Middle frontal gyrus (tissue), 1 donor: ENCODE results near the gene NEK6.

ENCODE experiments used
- DNase-seq: peaks from one replicate; pipeline ENCODE4 v3.0.0-alpha.2; 2015; ENCODE audit warnings: low spot score; ENCODE audit errors: extremely low spot score

NEK6 gene

DNA sequence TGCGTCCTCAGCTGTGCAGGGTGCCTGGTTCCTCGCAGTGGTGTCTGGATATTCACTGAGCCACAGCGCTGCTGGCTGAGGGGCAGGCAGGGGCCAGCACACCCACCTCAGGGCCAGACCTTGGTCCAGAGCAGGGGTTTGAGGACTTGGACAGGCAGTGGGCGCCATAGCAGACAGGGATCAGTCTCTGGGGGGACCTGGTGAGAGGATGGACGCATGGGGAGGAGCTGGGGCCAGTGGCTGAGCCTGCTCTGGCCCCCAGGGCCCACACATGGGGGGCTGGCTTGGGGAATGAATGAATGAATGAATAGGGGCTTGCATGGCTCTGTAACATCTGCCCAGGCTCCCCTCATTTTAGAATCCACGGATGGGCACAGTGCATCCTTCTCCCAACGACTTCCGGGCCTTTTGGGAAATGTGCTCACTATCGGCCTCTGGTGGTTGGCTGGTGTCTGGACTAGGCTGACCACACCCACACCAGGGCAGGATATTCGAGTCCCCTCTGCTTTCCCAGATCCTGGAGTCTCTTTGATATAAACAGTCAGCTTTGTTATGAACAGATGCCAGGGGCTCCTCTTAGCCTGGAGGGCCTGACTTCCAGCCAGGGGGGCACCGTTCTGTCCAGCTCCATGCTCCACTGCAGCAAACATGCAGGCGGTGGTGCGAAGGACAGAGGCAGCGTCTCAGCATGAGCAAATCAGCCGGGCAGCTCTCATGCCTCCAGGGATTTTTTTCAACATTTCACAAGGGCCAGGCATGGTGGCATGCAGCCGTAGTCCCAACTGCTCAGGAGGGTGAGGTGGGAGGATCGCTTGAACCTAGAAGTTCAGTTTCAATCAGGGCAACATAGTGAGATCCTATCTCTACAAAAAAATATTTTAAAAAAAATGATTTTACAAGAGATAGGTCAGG lies 62.6 kb downstream of the NEK6 start:
- peak; percentile 27 for DNase-seq

DNA sequence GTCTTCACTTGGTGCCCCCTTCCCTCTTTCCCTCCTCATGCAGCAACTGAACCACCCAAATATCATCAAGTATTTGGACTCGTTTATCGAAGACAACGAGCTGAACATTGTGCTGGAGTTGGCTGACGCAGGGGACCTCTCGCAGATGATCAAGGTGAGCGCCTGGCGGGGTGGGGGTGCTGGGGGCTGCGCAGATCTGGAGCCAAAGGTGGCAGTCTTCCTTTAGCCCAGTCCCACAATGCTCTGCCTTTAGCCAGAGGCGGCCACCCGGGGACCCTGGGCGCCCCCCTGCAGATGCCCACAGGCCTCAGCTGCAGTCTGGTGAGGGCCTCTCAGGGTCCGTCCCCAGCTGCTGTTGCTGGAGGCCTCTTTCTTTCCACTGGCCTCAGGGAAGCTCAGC lies 63.7 kb downstream of the NEK6 start:
- no peak for DNase-seq

DNA sequence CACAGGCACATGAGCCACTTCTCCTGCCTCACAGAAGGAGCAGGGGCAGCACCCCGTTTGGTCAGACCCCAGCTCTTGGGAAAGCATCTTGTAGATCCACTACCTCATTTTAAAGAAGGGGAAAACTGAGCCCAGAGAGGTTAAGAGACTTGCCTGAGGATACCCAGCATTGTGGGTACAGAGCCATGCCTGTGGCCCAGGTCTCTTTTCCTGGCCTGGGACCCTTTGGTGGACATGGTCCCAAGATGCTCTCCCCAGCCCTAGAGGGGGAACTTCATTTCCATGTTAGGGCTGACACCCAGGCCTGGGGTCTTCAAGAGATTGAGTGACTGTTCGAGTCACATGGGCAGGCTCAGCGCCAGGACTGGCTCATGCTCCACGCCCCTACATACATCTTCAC lies 64.2 kb downstream of the NEK6 start:
- no peak for DNase-seq

DNA sequence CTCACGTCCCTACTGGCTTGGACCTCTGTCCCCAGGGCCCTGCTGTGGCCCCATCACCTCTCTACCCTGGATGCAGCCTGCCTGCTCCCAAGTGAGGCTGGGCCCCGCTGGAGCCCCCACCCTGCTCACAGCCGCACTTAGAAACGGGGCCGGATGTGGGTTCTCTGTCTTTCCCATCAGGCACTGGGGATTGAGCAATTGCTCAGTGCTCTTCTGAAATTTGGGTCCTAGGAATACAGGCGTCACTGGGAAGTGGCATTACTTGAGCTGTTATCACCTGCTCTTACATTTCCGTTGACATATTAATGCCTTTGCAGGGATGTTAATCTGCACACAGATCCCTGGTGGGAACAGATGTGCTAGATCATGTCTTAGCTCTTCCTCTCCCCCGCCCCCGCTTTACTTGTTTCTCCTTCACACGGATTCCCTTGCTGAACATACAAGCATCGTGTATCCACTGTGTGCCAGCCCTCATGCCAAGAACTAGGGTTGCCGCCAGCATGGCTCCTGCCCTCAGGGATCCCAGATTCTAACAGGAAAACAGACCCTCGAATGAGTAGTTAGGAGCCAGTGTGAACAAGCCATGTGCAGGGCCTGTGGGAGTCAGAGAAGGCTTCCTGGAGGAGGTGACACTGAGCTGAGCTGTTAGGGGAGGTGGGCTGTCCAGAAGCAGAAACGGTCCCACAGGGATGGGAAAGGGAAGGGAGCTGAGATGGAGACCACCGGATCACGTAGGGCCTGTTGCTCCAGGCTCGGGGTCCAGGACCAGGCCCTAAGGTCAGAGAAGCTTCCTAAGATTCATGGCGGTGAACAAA lies 65.1 kb downstream of the NEK6 start:
- no peak for DNase-seq

DNA sequence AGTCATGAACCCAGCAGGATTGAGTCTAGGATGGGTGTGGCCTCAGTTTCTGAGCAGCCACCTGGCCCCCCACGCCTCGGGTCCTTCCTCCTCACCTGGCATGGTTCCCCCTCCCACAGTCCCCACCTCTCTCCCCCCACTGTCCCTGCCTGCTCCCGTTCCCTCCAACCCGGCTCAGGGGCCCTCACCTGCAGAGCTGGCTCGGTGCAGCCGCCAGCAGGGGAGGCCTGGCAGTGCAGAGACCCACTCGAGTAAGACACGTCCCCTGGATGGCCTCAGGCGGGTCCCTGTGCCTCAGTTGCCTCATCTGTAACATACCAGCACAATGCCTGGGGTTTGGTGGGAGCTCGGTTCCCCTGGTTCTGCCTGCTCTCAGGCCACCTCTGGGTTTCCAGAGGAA lies 66.2 kb downstream of the NEK6 start:
- DNase-seq: no peak

DNA sequence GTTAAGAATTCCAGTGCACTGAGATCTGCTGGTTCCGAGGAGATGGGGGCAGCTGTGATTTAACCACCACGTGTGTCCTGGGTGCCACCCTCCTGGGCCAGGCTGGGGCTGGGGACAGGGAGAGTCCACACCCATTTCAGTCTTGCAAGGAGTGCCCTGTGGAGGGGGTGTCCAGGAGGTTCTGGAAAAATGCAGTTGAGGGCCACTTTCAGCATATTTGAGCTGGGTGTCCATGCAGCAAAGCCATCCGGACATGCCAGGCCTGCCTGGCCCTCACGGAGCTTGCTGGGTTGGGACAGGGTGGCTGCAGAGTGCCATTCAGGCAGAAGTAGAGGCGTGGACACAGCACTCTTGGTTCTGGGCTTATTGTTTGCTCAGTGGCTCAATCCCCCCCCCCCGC lies 68.1 kb downstream of the NEK6 start:
- no peak for DNase-seq

DNA sequence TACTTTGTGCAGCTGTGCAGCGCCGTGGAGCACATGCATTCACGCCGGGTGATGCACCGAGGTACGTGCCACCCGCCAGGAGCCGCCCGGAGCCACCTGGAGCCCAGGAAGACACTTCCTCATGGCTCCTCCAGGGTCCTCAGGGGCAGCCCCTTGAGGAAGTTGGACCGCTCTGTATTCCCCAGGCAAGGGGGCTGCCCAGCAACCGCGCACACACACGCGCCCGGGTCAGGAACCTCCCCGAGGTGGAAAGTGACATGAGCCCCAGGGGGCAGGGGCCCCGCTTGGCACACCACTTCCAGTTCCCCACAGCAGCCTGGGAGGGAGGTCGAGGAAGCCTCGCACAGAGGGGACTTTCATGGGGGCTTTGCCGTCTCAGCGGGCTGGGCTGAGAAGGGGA lies 68.6 kb downstream of the NEK6 start:
- DNase-seq: no peak

DNA sequence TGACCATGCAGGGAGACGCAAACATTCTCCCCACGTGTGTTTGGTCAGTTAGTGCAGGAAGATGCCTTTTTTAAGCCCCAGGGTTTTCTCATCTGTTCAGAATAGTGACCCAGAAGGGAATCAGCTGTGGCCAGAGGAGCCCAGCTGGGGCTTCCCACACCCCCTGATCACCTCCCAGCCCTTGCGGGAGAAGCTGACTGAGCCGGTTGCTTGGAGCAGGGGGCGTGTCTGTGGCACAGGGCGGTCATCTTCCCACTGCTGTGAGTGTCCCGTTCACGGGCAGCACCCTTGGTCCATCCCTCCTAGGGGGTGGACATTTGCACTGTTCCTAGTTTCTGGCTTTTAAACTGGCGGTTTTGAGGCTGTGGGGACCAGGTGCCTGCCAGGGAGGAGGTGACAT lies 69.7 kb downstream of the NEK6 start:
- no peak for DNase-seq

DNA sequence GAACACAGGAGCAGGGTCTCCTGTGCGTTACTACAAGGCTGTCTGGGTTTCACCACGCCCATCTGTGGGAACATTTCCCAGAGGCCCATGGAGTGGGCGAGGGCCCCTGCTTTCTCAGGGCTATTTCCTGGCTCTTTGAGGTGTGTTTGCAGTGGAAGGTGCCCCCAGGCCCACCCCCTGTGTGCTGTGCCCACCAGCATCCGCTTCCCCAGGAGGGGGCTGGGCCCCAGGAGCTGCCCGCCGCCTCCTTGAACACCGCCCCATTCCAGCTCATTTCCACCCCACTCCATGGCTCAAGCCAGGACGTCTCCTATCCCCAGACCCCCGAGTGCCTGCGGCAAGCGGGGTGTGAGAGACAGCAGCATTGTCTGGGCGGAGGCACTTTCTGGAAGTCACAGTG lies 70.5 kb downstream of the NEK6 start:
- no peak for DNase-seq

DNA sequence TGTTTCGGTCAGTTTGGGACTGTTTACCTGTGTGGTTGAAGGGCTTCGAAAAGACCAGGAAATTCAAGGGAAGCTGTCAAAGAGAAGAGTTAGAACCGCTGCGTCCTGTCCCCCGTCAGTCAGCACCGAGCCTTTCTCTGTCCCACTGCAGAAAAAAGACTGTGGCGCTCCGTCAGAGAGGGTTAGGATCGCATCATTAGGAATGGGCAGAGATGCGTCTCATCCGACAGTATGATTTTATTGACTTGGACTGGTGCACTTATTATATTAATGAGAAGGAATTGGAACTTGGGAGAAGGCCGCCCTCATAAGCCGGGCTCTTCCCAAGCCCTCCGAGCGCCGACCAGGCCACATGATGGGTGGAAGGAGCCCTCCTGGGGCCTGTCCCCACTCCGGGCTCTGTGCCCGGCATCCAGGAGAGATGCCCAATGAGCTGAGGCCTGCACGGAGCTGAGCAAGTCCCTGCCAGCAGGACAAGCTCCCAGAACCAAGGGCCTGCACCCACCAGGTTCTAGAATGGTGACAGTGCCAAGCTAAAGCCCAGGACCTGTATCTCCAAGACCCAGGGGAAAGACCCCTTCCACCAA lies 71.5 kb downstream of the NEK6 start:
- DNase-seq: no peak

DNA sequence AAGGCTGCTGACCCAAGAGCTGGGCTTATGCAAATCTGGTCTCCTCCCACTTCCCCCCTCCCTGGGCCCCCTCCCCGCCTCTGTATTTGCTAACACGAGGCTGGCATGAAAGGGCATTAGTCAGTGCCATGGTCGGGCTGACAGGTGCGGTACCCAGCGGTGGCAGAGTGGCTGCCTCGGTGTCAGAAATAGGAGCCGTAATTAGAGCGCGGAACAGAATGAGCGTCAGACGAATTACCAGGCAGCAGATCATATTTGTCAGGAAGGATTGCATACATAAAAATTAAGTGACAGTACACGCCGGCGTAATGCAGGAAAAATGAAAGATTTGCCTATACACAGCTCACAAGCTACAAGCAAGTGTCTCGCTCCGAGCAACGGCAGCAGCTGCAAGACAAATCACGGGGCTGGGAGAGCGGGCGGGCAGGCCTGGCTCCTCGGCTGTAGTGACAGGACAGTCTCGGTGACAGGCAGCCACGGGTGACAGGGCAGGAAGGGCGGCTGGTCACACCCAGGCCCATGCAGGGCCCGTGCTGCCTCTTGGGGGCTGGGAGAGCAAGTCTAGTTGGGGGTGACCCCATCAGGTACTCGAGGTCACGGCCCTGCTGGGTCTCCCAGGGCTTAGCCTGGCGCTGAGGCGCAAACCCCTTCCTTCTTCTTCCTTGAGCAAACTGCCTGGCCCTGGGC lies 72.4 kb downstream of the NEK6 start:
- no peak for DNase-seq

DNA sequence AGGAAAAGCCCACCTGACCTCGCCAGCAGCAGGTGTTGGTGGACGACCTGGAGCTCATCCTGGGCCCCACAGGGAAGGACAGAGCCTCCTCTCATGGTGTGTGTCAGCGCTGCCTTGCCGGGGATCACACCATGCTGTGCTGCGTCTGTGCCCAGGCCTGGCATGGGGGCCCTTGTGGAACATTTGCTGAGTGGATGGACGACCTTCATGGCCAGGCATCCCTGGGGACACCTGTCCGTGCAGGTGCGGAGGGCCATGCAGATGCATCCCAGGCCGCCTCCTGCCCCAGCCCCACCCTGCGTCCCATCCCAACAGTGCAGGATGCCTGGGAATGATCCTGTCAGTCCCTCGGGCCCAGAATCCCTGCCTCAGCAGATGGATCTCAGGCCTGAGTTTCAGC lies 73.8 kb downstream of the NEK6 start:
- DNase-seq: no peak

DNA sequence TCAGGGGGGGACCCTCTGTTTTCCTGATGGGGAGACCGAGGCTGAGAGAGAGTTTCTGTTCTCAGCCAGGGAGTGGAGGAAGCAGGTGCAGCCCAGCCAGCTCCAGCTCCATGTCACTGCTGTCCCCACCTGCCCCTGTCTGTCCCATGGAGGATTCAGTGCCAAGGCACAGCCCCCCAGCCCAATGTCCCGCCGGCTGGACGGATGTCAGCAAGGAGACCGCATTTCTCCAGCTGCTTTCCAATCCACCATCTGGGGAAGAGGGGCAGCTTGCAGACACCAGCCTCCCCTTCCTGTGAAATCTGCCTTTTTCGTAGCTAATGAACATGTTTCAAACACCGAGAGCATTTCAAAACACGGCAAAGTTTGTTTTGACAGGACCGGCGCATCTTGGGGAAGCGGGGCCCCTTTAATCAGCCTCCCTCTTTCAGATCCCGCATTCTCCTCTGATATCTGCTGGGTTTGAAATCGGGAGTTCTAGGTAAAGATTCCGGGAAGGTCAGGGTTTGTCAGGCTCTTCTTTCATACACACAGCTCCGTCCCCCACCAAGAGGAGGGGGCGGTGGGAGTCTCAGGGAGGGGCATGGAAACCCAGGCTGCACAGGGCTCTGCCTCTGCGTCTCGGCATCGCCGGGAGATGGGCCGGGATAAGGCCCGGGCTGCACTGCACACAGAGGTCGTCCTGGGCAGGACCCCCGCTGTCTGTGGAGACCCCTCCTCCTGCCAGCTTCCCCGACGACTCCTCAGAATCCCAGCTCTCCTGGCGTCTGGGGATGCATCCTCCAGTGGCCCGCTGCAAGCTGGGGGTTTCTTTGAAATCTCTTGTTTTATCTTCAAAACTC lies 74.8 kb downstream of the NEK6 start:
- no peak for DNase-seq

DNA sequence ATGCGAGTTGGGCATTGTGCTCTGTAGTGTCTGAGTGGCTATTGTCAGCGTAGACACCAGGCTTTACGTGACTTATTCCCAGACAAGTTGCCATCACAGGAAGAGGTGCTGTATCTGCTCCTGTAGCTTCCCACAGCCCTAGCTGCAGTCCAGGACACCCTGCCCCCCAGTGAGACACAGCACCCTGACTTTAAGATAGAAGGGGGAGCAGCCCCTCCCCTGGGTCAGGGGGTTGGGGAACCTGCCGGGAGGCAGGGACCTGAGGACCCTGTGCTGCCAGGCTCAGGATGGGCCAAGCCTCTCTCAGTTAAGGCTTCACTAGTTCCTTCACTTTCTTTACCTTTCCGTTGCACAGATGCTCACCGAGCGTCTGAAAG lies 75.4 kb downstream of the NEK6 start:
- DNase-seq: no peak

DNA sequence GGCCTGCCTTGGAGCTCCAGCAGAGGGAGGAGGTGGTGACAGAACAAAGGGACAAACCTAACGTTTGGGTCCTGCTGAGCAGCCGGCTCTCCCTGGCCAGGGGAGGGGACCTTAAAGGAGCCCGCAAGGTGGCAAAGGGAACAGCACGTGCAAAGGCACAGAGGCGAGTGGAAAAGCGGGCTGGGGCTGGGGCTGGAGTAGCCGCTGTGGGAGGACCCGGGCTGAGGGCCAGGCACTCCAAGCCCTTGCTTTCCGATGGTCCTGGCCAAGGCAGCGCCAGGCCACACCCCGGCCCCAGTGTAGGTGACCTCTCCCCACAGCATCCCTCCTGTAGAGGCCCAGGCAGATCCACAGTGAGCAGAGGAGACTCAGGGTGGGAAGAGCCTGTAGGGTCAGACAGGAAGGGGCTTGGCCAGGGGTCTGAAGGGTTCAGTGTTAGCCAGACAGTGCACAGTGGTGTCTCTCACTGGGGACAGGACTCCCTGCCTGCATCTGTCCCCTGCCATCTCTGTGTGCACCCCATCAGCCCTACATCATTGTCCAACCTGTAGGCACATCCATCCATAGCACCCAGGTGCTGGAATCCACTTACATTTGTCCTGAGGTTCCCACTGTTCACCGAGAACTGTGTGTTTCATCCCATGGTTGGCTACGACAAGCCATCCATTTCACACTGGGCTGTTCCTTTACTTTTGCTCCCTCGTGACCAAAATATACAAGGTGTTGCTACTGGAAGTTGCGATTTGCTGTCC lies 77.0 kb downstream of the NEK6 start:
- no peak for DNase-seq

DNA sequence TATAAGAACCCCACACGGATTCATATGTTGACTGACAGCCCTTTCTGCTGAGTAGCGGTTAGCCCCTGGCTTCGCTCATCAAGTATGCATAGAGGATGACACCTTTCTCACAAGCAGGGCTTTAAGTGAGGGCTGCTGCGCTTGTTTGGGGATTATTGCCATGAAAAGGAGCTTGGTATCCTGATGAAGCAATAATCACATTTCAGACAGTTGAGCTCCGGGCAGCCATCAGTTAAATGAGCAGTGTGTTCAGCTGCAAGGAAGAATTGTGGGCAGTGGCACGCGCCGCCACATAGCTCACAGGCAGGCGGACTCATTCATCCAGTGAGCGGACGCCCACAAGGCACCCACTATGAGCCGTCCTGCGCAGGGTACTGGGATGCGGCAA lies 77.6 kb downstream of the NEK6 start:
- DNase-seq: no peak

DNA sequence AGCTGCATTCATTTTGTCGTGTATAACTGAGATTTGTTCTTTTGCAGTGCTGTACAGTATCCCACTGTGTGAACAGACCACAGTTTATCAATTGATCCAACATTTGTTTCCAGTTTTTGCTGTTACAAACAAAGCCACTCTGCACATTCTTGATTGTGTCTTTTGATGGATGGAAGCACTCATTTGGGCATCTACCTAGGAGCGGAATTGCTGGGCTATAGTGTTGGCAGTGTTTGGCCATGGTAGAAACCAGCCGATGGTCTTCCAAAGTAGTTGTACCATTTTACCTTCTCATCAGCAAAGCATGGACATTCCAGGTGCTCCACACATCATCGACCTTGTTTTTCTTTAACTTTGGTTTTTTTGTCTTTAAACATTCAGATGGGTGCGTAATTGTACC lies 79.8 kb downstream of the NEK6 start:
- DNase-seq: no peak

DNA sequence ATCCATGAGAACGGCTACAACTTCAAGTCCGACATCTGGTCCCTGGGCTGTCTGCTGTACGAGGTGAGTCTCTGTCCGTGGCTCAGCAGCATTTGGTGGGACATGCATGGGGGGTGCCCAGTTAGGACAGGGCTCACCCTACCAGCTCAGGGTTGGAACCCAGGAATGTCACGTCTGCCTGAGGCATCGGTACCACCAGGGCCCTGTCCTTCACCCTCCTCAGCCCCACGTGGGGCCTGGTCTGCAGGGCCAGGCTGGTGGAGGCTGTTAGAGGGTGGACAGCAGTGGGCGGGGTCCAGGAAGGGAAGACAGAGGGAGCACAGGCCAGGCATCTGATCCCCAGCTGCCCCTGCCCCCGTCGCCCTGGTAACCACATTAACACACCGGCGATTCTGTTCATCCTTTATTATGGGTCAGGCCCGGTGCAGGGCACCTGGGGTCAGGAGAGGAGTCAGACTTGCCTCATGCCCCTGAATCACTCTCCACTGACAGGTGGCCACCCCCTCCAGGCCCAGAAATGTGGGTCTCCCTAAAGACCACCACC lies 81.9 kb downstream of the NEK6 start:
- DNase-seq: no peak

DNA sequence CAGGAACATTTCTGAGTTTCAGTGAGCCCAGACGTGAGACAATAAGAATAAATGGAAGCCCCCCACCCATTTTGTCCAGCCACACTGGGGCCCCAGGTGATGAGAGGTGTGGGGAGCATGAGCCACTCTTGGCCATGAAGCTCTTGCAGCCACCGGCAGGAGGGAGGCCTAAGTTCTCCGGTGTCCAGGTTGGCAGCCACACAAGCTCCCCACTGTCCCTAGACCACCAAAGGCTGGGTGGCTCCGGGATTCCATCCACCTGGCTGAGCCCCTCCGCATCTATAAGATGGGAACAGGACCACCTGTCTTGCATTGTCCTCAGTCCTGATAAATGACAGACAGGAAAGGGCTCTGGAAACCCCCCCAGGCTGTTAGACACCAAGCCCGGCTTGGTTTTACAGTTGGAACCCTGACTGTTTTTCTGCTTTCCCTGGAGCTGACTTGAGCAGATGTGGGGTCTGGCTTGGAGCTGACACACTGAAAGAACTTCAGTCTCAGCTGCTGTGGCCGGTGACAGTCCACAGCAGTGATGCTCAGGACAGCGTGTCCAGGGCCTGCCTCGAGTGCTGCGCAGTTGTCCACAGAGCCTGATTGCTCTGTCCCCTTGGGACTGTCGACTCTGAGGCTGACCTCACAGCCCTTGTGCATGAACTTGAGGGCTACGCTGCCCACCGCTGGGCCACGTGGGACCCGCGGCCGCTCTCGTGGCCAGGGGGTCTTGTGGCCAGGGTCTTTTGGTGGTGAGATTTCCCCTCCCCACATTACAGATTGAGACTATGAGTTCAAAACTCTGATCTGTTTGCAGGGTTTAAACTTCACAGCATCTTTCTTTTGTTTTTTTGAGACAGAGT lies 82.7 kb downstream of the NEK6 start:
- no peak for DNase-seq
